D341Med (cell line): ENCODE measurements around the gene TTC12.

Source experiments
- DNase-seq: peaks from one replicate; pipeline ENCODE4 v3.0.0; 2012; ENCODE audit warnings: low spot score

Gene TTC12

GRCh38 chr11:113405724-113406478, 91.5 kb downstream of the TTC12 start:
- DNase-seq, result no peak

- no peak for DNase-seq
Observed at GRCh38 chr11:113407163-113407562, 92.8 kb downstream of the TTC12 start.

GRCh38 chr11:113408206-113408605, 93.8 kb downstream of the TTC12 start:
- DNase-seq, result no peak

- no peak for DNase-seq
Observed at GRCh38 chr11:113408887-113409286, 94.5 kb downstream of the TTC12 start.

- DNase-seq, result no peak
Observed at GRCh38 chr11:113409526-113409925, 95.1 kb downstream of the TTC12 start.

GRCh38 chr11:113410414-113411135, 96.2 kb downstream of the TTC12 start:
- DNase-seq, result no peak

GRCh38 chr11:113411536-113411935, 97.2 kb downstream of the TTC12 start:
- DNase-seq, result no peak

GRCh38 chr11:113412675-113413074, 98.3 kb downstream of the TTC12 start:
- DNase-seq, result no peak

- DNase-seq, result no peak
Observed at GRCh38 chr11:113415343-113415742, 101.0 kb downstream of the TTC12 start.
